ENCODE results near the gene GDPGP1. TPM values are rescaled to one million over a fixed set of nuclear protein-coding genes. Genes with fewer than 3 reads are reported as not detected.

Gene GDPGP1
- total and polyA plus RNA-seq, 2 donors (not counting 1 experiment from before 2014, with no cell fraction given), result 9.3 to 10.4 TPM

DNA sequence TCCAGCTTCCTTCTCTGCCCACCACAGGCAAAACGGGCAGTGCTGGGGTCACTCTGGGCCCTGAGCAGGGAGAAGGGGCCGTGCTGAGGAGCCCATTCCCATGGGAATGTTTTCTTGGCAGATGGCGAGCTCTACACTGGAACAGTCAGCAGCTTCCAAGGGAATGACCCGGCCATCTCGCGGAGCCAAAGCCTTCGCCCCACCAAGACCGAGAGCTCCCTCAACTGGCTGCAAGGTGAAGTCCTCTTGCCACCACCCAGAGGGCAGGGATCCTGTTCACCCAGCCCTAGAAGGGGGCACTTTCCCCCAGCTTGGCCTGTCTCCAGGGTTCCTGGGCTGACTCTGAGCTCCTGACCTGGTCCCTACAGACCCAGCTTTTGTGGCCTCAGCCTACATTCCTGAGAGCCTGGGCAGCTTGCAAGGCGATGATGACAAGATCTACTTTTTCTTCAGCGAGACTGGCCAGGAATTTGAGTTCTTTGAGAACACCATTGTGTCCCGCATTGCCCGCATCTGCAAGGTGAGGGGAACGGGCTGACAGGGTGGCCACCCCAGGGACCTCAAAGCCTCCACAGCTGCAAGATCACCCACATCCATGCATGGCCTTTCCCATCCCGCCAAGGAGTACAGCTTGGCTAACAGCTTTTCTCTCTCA, 12.6 kb upstream of the GDPGP1 start:
- peaks cover 3 to 91% of the 10 kb centered on the region in 2 experiments for H3K36me3 ChIP-seq (replicated peaks in 1 of 2; ENCODE audit: control extremely low read depth in 1 of 2, control insufficient read depth in 1 of 2, extremely low read depth in 1 of 2, insufficient read depth in 2 of 2, low read length in 1 of 2)
- Mint-ChIP-seq H3K27ac (peak overlapping the region; percentile 72), H3K9me3 (ENCODE audit: insufficient read depth) (no peaks in the 10 kb centered on the region), H3K27me3 (no peaks in the 10 kb centered on the region), H3K4me3 (peak overlapping the region; percentile 23), H3K4me1 (peaks cover 52% of the 10 kb centered on the region)
- peak overlapping the region; percentile 15 for H3K4me2 ChIP-seq (replicated peaks; ENCODE audit: low read depth, low read length, poor library complexity, severe bottlenecking)
- ATAC-seq (ENCODE audit: low read depth) (no peak), DNase-seq (no peak)
- intact Hi-C loops (cut with micrococcal nuclease), result no loop called here
- 68% methylated on average over 12 of the region's 14 CpGs for WGBS (ENCODE audit: insufficient coverage)
- no peak overlapping the region for H3K9ac ChIP-seq (ENCODE audit: low read length)
- H3K9me3 ChIP-seq (ENCODE audit: control extremely low read depth in 1 of 3, control insufficient read depth in 2 of 3, insufficient read depth in 1 of 3, low read length in 2 of 3), result peaks cover 0 to 4% (median 0%) of the 10 kb centered on the region in 3 donors
- H3K4me1 ChIP-seq (ENCODE audit: control insufficient read depth in 2 of 2, insufficient read depth in 2 of 2, low read length in 2 of 2), result peaks cover 41 to 50% of the 10 kb centered on the region in 2 donors
- no peak overlapping the region for H2AFZ ChIP-seq (ENCODE audit: insufficient read depth, low read depth, low read length, poor library complexity, severe bottlenecking)
- H3K27ac ChIP-seq (ENCODE audit: low read length in 2 of 2), result peak overlapping the region in 1 of 2 donors; percentile 39
- no peak overlapping the region for H3K4me3 ChIP-seq (ENCODE audit: control extremely low read depth in 1 of 5, extremely low read depth in 1 of 5, insufficient read depth in 1 of 5, low read depth in 2 of 5, low read length in 4 of 5)
- ChIA-PET POLR2A (interaction anchor here (0.7 to 2.5 kb wide), 7 partner anchors 9 to 64 kb away, joined by 3 to 13 read pairs (median 7); partner anchors contain the start of genes CIB1 and GDPGP1), CTCF (interaction anchor here (0.7 to 12.6 kb wide), 23 partner anchors 11 to 479 kb away, joined by 3 to 274 read pairs (median 4); partner anchors contain the start of genes CIB1, GDPGP1 and SEMA4B)
- H3K27me3 ChIP-seq (replicated peaks in 1 of 4; ENCODE audit: control extremely low read depth in 1 of 4, control insufficient read depth in 3 of 4, insufficient read depth in 4 of 4, low read length in 3 of 4), result no peaks in the 10 kb centered on the region
- H4K20me1 ChIP-seq (ENCODE audit: control insufficient read depth, insufficient read depth, low read length, poor library complexity, severe bottlenecking), result peaks cover 55% of the 10 kb centered on the region
- peaks cover 81% of the 10 kb centered on the region for H3K79me2 ChIP-seq (ENCODE audit: control insufficient read depth, insufficient read depth, low read length)
- TF ChIP-seq EZH2 (IDR thresholded peaks at IDR 0.05; ENCODE audit: borderline replicate concordance, insufficient read depth, low read depth, low read length, poor library complexity, severe bottlenecking), result no peak
- TF ChIP-seq, protein P1, sequence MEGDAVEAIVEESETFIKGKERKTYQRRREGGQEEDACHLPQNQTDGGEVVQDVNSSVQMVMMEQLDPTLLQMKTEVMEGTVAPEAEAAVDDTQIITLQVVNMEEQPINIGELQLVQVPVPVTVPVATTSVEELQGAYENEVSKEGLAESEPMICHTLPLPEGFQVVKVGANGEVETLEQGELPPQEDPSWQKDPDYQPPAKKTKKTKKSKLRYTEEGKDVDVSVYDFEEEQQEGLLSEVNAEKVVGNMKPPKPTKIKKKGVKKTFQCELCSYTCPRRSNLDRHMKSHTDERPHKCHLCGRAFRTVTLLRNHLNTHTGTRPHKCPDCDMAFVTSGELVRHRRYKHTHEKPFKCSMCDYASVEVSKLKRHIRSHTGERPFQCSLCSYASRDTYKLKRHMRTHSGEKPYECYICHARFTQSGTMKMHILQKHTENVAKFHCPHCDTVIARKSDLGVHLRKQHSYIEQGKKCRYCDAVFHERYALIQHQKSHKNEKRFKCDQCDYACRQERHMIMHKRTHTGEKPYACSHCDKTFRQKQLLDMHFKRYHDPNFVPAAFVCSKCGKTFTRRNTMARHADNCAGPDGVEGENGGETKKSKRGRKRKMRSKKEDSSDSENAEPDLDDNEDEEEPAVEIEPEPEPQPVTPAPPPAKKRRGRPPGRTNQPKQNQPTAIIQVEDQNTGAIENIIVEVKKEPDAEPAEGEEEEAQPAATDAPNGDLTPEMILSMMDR (IDR thresholded peaks at IDR 0.05), result peak; percentile 36

DNA sequence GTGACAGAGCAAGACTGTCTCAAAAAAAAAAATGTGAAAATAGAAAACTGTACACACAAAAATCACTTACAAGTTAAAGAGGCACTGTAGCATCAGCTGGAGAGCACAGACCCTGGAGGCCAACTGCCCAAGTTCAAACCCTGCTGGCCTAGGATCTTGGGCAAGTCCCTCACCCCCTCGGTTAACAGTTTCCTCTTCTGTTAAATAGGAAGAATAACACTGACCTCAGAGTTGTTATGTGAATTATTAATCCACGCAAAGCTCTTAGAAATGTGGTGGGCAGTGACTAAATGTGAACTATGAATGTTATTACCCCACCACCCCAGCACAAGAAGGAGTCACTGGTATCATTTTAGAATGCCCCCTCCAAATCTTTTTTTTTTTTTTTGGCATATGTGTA, 11.5 kb upstream of the GDPGP1 start:
- Histone ChIP-seq H3K4me2 (replicated peaks; ENCODE audit: low read depth, low read length, poor library complexity, severe bottlenecking) (no peak overlapping the region), H3K4me3 (ENCODE audit: control extremely low read depth in 1 of 5, extremely low read depth in 1 of 5, insufficient read depth in 1 of 5, low read depth in 2 of 5, low read length in 4 of 5) (no peak overlapping the region), H3K9ac (ENCODE audit: low read length) (no peak overlapping the region), H3K4me1 (ENCODE audit: control insufficient read depth in 2 of 2, insufficient read depth in 2 of 2, low read length in 2 of 2) (peaks cover 29 to 39% of the 10 kb centered on the region in 2 donors), H3K27me3 (replicated peaks in 1 of 4; ENCODE audit: control extremely low read depth in 1 of 4, control insufficient read depth in 3 of 4, insufficient read depth in 4 of 4, low read length in 3 of 4) (no peaks in the 10 kb centered on the region), H3K27ac (ENCODE audit: low read length in 2 of 2) (no peak overlapping the region), H4K20me1 (ENCODE audit: control insufficient read depth, insufficient read depth, low read length, poor library complexity, severe bottlenecking) (peaks cover 61% of the 10 kb centered on the region), H2AFZ (ENCODE audit: insufficient read depth, low read depth, low read length, poor library complexity, severe bottlenecking) (no peak overlapping the region), H3K9me3 (ENCODE audit: control extremely low read depth in 1 of 3, control insufficient read depth in 2 of 3, insufficient read depth in 1 of 3, low read length in 2 of 3) (no peaks in the 10 kb centered on the region), H3K36me3 (replicated peaks in 1 of 2; ENCODE audit: control extremely low read depth in 1 of 2, control insufficient read depth in 1 of 2, extremely low read depth in 1 of 2, insufficient read depth in 2 of 2, low read length in 1 of 2) (peaks cover 3 to 94% of the 10 kb centered on the region in 2 experiments), H3K79me2 (ENCODE audit: control insufficient read depth, insufficient read depth, low read length) (peaks cover 75% of the 10 kb centered on the region)
- ChIA-PET CTCF (interaction anchor here (0.6 to 12.6 kb wide), 5 partner anchors 9 to 37 kb away, joined by 3 to 274 read pairs (median 102); partner anchors contain the start of genes CIB1, GDPGP1 and SEMA4B), POLR2A (interaction anchor here (0.7 to 2.5 kb wide), 2 partner anchors 11 to 59 kb away, joined by 3 to 7 read pairs; partner anchors contain the start of genes CIB1 and GDPGP1)
- ATAC-seq (ENCODE audit: low read depth) (no peak), DNase-seq (no peak)
- H3K27me3 Mint-ChIP-seq, result no peaks in the 10 kb centered on the region
- no CpG with 5 or more reads among the region's 2 CpGs for WGBS (ENCODE audit: insufficient coverage)
- intact Hi-C loops (cut with micrococcal nuclease), result no loop called here
- H3K9me3 Mint-ChIP-seq (ENCODE audit: insufficient read depth), result no peaks in the 10 kb centered on the region
- no peak for TF ChIP-seq EZH2 (IDR thresholded peaks at IDR 0.05; ENCODE audit: borderline replicate concordance, insufficient read depth, low read depth, low read length, poor library complexity, severe bottlenecking)
- TF ChIP-seq, protein P1 (IDR thresholded peaks at IDR 0.05), result no peak
- H3K4me3 Mint-ChIP-seq, result no peak overlapping the region
- H3K4me1 Mint-ChIP-seq, result peaks cover 40% of the 10 kb centered on the region
- peak overlapping the region; percentile 15 for H3K27ac Mint-ChIP-seq
